Activated naive CD8-positive, alpha-beta T cell treated with anti-CD3 and anti-CD28 coated beads for 36 hours (primary cell): ENCODE data around the gene SLC24A1. TPM values are rescaled to one million over a fixed set of nuclear protein-coding genes. Genes with fewer than 3 reads are reported as not detected.
"Not testable (repeated sequence)": the region's sequence is repeated elsewhere in the genome, so short reads cannot be mapped to it uniquely, and the experiment has no call there.

ENCODE experiments used
- DNase-seq: peaks from one replicate; pipeline ENCODE4 v3.0.0; 2021
- H3K27ac Mint-ChIP-seq: one replicate; pipeline ENCODE4 v1.8.0; 2022; ENCODE audit warnings: mild to moderate bottlenecking, moderate library complexity, mixed read lengths
- H3K27me3 Mint-ChIP-seq: one replicate; pipeline ENCODE4 v1.8.0; 2022; ENCODE audit warnings: mild to moderate bottlenecking, mixed read lengths
- H3K36me3 Mint-ChIP-seq: one replicate; pipeline ENCODE4 v1.8.0; 2021; ENCODE audit warnings: mild to moderate bottlenecking, mixed read lengths
- H3K4me1 Mint-ChIP-seq: one replicate; pipeline ENCODE4 v1.8.0; 2021; ENCODE audit warnings: mixed read lengths
- H3K4me3 Mint-ChIP-seq: one replicate; pipeline ENCODE4 v1.8.0; 2022; ENCODE audit warnings: mild to moderate bottlenecking, moderate library complexity, mixed read lengths
- H3K9me3 Mint-ChIP-seq: one replicate; pipeline ENCODE4 v1.8.0; 2022; ENCODE audit warnings: mixed read lengths
- total RNA-seq, 2 experiments: library from RNA; stranded (reverse); gene quantifications; one replicate each; pipeline ENCODE4 v1.2.3, GENCODE V29; 2021

Gene SLC24A1
- total RNA-seq, 2 experiments from 2014 or later: 6.6 to 7.6 TPM

DNA sequence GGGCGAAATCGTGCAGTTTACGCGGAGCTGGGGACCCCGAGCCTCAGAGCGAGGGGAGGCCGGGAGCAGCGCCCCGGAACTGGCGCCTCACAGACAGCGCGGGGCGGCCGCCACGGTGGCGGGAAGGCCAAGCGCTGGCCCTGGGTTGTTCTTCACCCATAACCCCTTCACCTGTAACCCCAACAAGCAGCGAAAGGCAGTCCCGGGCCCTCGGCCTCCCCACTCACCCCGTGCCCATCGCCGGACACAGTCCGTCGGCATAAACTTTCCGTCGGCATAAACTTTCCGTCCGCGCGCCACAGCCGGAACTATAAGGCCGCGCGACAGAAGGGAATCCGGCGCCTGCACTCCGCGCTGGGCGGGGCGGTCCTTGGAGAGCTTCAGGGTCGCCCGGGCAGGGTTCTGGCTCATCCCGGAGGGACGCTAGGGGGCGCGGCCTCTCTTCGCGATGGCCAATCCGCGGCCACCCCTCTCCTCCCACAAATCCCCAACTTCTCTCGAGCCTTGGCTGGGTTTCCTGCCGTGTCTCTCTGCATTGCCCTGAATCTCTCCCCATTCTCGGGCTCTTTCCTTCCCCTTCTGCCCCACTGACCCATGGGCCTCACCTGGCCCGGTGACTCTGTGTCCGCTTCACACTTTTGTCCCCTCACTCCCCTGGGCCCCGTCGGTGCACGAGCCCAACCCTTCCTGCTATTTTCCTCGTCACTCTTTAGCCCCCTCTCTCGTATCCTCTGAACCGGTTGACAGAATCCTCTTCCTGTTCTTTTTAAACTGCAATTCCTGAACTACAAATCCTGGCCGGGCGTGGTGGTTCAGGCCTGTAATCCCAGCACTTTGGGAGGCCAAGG lies 10.6 kb upstream of the SLC24A1 start, which contains the start of gene INTS14:
INTS14 (minus strand) TSS at position 261 of the 848 bp plus-strand sequence. CDS start 3,751 bp downstream, outside the sequence.
- H3K36me3 Mint-ChIP-seq: peaks cover 4% of the 10 kb centered on the region
- peak within 1 kb of the TSS; percentile 94 for H3K4me3 Mint-ChIP-seq
- H3K27me3 Mint-ChIP-seq: no peaks in the 10 kb centered on the region
- no peaks in the 10 kb centered on the region for H3K9me3 Mint-ChIP-seq
- H3K4me1 Mint-ChIP-seq: peaks cover 29% of the 10 kb centered on the region
- DNase-seq: peak; percentile 97
- H3K27ac Mint-ChIP-seq: peak within 1 kb of the TSS; percentile 93

DNA sequence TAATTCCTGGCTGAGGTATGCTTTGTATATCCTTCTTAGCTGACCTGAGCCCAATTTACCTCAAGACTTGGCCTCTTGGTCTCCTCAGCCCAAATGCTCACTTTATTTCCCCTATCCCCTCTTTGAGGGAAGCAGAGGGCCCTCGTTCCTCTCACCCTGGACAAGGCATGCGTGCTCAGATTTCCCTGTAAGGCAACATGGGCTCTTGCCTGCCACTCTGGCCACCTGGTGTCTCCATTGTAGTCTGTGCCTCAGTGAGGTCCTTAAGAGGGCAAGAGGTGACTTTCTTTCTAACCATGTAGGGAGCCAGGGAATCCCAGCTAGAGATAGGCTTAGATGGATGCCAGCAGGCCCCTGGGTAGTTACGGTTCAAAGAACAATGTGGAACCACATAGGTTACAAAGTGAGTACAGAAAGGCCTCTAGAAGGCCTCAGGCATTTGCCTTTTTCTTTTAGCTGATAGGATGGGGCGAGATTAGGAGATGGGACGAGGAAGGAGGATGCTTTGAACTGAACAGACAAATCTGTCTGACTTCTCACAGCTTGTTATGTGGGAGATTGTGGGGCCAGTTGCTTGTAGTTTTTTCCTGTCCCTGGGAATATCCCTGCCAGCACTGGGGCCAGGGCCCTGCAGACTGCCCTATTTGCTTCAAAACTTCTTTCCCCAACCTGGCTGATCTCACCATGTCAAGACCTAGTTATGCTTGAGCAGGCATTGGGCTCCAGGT lies 9.7 kb upstream of the SLC24A1 start:
- peak overlapping the region; percentile 94 for H3K4me3 Mint-ChIP-seq
- H3K27me3 Mint-ChIP-seq: no peaks in the 10 kb centered on the region
- peaks cover 2% of the 10 kb centered on the region for H3K36me3 Mint-ChIP-seq
- H3K4me1 Mint-ChIP-seq: peaks cover 26% of the 10 kb centered on the region
- H3K27ac Mint-ChIP-seq: peak overlapping the region; percentile 93
- DNase-seq: no peak
- no peaks in the 10 kb centered on the region for H3K9me3 Mint-ChIP-seq

DNA sequence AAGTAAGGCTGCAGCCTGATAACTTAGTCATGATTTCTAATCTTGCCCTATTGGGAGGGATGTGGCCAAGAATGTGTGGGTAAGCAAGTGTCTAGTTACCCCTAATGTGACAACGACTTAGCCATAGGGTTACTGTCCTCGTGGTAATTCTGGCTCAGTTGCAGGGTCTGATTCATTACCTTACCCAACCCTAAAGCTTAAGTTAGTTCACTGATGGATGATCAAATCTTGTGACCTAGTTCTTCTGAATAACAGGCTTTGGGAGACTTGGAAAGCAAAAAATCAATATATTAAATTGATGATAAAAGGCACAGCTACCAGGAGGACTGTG lies 9.2 kb upstream of the SLC24A1 start:
- peaks cover 2% of the 10 kb centered on the region for H3K36me3 Mint-ChIP-seq
- H3K4me3 Mint-ChIP-seq: no peak overlapping the region
- no peak for DNase-seq
- H3K27me3 Mint-ChIP-seq: no peaks in the 10 kb centered on the region
- H3K4me1 Mint-ChIP-seq: peaks cover 25% of the 10 kb centered on the region
- H3K9me3 Mint-ChIP-seq: no peaks in the 10 kb centered on the region
- H3K27ac Mint-ChIP-seq: peak overlapping the region; percentile 93

DNA sequence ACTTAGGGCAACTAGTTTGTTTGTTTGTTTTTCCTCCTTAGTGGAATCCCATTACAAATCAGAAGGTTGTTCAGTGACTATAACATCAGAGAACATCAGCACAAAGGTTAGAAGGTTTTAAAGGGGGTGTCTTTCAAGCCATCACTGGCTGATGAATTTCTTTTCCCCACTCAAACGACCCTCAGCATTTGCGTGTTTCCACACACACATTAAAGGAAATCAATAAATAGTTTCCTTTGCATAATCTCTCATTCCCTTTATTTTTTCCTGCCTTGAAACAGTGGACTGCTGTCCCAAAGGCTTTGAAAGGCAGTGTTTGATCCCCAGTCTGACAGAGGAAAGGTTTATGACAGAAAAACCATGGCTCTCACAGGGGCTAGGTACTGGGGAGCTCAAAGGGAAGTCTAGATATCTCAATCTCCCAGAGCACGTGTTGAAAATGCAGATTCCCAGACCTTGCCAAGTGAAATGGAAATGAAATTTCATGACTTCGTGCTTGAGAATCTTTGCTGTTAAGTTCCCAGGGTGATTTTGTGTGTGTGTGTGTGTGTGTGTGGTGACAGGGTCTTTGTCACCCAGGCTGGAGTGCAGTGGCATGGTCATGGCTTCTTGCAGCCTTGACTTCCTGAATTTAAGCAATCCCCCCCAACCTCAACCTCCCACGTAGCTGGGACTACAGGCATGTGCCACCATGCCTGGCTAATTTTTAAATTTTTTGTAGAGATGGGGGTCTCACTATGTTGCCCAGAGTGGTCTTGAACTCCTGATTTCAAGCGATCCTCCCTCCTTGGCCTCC lies 8.6 kb upstream of the SLC24A1 start:
- no peak for DNase-seq
- Mint-ChIP-seq H3K4me1 (peaks cover 22% of the 10 kb centered on the region), H3K4me3 (no peak overlapping the region), H3K9me3 (no peaks in the 10 kb centered on the region), H3K27me3 (no peaks in the 10 kb centered on the region), H3K27ac (no peak overlapping the region), H3K36me3 (peaks cover 2% of the 10 kb centered on the region)

DNA sequence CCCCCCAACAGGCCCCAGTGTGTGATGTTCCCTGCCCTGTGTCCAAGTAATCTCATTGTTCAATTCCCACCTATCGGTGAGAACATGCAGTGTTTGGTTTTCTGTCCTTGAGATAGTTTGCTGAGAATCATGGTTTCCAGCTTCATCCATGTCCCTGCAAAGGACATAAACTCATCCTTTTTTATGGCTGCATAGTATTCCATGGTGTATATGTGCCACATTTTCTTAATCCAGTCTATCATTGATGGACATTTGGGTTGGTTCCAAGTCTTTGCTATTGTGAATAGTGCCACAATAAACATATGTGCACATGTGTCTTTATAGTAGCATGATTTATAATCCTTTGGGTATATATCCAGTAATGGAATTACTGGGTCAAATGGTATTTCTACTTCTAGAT lies 5.9 kb upstream of the SLC24A1 start:
- not testable (repeated sequence) for H3K4me3 Mint-ChIP-seq, H3K27ac Mint-ChIP-seq, H3K27me3 Mint-ChIP-seq, H3K9me3 Mint-ChIP-seq, H3K36me3 Mint-ChIP-seq, DNase-seq
- peaks cover 14% of the 10 kb centered on the region for H3K4me1 Mint-ChIP-seq

DNA sequence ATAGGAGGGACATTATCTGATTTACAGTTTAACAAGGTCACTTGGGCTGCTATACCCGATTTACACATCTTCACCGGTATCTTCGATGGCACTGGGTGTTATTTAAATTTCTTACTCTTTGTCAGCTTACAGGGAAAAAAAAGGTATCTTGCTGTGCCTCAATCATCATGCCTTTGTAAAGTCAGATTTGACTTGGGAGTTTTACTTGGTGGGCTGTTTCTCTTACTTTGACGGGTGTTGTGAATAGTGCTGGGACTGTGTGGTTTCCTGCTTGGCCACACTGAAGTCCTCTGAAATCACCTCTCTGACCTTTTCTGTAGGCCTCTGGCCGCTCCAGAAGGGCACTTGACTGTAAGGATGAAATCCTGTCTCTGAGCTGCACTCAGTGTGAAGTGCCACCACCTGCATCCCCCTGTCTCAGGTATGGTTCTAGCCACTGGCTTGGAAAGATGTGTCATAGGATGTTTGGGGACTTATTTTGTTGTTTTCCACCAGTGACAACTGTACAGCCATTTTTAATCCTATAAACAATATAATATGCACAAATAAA lies 3.1 kb upstream of the SLC24A1 start:
- no peak overlapping the region for H3K4me3 Mint-ChIP-seq
- no peaks in the 10 kb centered on the region for H3K27me3 Mint-ChIP-seq
- no peak for DNase-seq
- peaks cover 4% of the 10 kb centered on the region for H3K4me1 Mint-ChIP-seq
- H3K36me3 Mint-ChIP-seq: no peaks in the 10 kb centered on the region
- no peak overlapping the region for H3K27ac Mint-ChIP-seq
- no peaks in the 10 kb centered on the region for H3K9me3 Mint-ChIP-seq

DNA sequence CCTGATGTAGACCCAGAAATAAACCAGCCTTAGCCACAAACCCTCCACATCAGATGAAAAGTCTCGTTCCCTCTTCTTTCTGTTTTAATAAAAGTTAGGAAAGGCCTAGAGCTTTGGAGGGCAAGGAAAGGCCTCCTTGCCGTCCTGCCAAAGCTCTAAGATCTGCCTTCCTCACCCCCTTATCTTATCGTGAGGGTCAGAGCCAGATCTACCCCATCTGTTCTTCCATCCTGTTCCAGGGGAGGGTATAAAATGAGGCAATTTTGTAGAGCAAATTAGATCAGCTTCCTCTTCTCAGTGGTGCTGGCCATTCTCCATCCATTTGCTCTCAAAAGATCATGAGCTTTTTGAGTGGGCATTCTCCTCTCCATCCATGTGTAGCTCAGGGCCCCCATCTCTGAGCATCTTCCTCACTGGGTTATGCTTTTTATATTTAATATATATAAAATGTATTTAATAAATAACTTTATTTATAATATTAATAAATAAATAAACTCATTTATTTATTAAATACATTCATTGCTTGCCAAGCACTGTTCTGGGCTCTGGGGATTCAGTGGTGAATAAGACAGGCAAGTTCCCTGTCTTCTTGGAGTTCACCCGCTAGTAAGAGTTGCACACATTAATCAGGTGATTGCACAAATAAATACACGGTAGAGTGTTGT lies 2.0 kb upstream of the SLC24A1 start:
- Mint-ChIP-seq H3K4me1 (peaks cover 4% of the 10 kb centered on the region), H3K9me3 (no peaks in the 10 kb centered on the region), H3K36me3 (no peaks in the 10 kb centered on the region), H3K27ac (no peak overlapping the region), H3K27me3 (no peaks in the 10 kb centered on the region), H3K4me3 (no peak overlapping the region)
- DNase-seq: no peak

DNA sequence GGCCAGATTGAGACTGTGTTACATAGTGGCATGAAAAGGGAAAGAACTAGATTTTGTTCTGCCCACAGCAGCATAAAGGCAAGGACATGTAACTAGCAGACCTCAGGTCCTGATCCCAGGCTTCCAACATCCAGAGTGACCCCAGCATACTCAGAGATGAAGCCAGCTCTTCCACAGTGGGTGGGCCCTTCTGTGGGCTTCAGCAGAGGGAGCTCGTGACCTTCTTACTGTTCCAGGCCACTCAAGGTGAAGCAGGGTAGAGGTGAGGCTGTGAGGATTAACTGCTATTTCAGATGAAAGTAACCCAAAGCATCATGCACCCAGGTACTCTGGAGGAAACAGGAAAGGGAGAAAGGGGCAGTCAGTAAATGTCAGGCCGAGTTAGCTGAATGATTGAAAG lies 905 bp upstream of the SLC24A1 start:
- no peak for DNase-seq
- Mint-ChIP-seq H3K9me3 (no peaks in the 10 kb centered on the region), H3K4me3 (no peak overlapping the region), H3K4me1 (peaks cover 4% of the 10 kb centered on the region), H3K27ac (no peak overlapping the region), H3K36me3 (peaks cover 5% of the 10 kb centered on the region), H3K27me3 (no peaks in the 10 kb centered on the region)

DNA sequence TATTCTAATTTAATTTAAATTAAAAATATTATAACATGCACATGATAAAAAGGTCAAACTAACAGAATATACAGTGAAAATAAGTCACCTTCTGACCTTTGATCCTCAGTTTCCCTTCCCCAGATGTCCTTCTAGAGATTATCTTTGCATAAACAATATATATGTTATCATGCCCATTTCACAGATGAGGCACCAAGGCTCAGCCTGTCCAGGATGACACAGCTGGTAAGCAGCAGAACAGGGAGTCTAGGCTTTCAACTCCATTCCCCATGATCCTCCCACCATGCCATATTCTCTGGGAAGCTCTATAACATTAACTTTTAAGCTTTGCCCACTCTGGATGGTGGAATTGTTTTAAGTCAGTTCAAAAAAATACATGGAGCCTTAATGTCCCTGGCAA lies 1.4 kb downstream of the SLC24A1 start:
- Mint-ChIP-seq H3K4me1 (peaks cover 4% of the 10 kb centered on the region), H3K4me3 (no peak overlapping the region), H3K27me3 (no peaks in the 10 kb centered on the region), H3K36me3 (peaks cover 5% of the 10 kb centered on the region), H3K9me3 (no peaks in the 10 kb centered on the region), H3K27ac (no peak overlapping the region)
- no peak for DNase-seq

DNA sequence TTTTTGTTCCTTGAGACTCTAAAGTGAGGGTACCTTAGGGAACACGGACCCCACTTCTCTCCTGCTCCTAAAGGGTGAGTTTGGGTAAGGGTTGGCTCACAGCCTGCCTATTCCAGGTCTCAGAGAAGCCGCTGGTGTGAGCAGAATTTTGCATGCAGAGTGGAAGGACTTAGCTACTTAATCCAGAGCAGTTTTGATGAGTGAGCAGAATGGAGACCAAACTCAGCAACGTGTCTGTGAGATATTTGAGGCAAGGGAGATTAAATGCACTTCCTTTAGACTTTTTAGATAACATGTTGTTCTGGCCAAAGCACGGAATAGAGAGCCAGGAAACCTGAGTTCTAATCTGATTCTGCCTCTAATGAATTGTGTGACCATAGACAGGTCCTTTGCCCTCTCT lies 5.1 kb downstream of the SLC24A1 start:
- H3K4me3 Mint-ChIP-seq: no peak overlapping the region
- peaks cover 5% of the 10 kb centered on the region for H3K36me3 Mint-ChIP-seq
- no peak overlapping the region for H3K27ac Mint-ChIP-seq
- no peaks in the 10 kb centered on the region for H3K9me3 Mint-ChIP-seq
- peaks cover 9% of the 10 kb centered on the region for H3K4me1 Mint-ChIP-seq
- DNase-seq: no peak
- H3K27me3 Mint-ChIP-seq: no peaks in the 10 kb centered on the region

DNA sequence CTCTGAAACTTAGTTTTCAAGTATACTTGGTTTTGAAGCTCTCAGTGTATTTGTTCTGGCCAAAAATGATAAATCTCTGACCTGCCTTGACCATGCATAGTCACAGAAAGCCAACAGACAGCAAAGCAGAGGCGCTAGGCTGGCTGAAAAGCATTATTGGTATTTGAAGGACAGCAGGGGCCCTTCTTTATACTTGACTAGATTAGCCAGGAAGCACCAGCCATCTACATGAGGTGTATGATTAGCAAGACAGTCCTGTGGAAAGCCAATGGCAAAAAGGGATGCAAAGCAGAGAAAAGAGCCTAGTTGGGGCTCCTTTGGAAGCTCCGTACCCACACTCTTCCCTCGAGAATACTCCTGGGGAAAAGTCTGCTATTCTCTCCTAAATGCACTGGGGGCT lies 7.8 kb downstream of the SLC24A1 start:
- Mint-ChIP-seq H3K36me3 (peaks cover 5% of the 10 kb centered on the region), H3K27me3 (no peaks in the 10 kb centered on the region), H3K27ac (no peak overlapping the region), H3K9me3 (no peaks in the 10 kb centered on the region), H3K4me1 (peaks cover 14% of the 10 kb centered on the region), H3K4me3 (no peak overlapping the region)
- DNase-seq: no peak

DNA sequence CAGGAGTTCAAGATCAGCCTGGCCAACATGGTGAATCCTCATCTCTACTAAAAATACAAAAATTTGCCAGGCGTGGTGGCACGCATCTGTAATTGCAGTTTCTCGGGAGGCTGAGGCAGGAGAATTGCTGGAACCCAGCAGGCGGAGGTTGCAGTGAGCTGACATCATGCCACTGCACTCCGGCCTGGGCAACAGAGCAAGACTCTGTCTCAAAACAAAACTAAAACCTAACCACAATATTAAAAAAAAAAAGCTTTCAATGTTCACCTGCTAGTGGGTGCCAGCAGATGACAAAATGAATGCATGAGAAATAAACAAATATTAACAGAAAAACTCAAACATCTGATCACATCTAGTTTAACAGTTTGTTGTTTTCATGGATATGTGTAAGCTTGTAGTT lies 9.0 kb downstream of the SLC24A1 start:
- no peak overlapping the region for H3K27ac Mint-ChIP-seq
- DNase-seq: no peak

DNA sequence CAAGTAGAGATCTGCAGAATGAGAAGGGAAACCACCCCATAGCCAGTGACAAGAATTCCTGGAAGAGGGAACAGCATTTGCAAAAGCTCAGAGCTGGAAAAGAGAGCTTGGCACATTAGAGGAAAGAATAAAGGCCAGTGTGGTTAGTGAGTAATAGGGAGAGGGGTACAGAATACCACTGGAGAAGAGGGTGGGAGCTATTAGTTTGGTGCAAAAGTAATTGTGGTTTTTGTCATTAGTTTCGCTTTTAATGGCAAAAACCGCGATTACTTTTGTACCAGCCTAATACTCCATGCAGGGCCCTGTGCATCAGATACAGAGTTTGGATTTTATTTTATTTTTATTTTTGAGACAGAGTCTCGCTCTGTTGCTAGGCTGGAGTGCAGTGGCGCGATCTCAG lies 9.8 kb downstream of the SLC24A1 start:
- H3K4me3 Mint-ChIP-seq: no peak overlapping the region
- H3K36me3 Mint-ChIP-seq: no peaks in the 10 kb centered on the region
- H3K9me3 Mint-ChIP-seq: no peaks in the 10 kb centered on the region
- H3K27me3 Mint-ChIP-seq: no peaks in the 10 kb centered on the region
- H3K4me1 Mint-ChIP-seq: peaks cover 14% of the 10 kb centered on the region
- H3K27ac Mint-ChIP-seq: no peak overlapping the region
- DNase-seq: no peak

More for the DNA sequence above, 9.0 kb downstream of the SLC24A1 start:
- peaks cover 14% of the 10 kb centered on the region for H3K4me1 Mint-ChIP-seq
- no peaks in the 10 kb centered on the region for H3K9me3 Mint-ChIP-seq
- H3K36me3 Mint-ChIP-seq: no peaks in the 10 kb centered on the region
- H3K27me3 Mint-ChIP-seq: no peaks in the 10 kb centered on the region
- no peak overlapping the region for H3K4me3 Mint-ChIP-seq

DNA sequence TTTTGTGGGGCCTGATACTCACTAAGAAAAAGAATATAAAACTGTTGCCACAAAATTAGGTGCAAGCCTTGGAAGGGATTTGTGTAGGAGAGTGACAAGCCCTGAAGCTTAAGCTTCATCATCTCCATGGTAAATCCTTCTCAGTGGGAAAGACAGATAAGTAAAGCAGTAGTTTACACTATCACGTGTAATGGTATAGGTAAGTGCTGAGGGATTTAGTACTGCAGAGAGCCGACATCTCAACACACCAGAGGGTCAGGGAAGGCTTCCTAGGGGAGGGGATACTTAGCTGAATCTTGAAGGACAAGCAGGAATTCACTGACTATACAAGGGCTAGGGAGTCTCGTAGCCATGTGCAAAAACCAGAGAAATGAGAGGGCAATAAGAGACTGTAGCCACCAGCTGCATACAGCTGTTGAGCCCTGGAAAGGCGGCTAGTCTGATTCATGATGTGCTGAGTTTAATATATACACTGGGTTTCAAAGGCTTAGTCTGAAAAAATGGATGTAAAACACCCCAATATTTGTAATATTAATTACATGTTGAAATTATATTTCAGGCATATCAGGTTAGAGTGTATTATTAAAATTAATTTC lies 11.1 kb downstream of the SLC24A1 start:
- Mint-ChIP-seq H3K9me3 (no peaks in the 10 kb centered on the region), H3K27ac (no peak overlapping the region)

More for the DNA sequence above, 11.1 kb downstream of the SLC24A1 start:
- no peak for DNase-seq
- Mint-ChIP-seq H3K36me3 (no peaks in the 10 kb centered on the region), H3K27me3 (no peaks in the 10 kb centered on the region), H3K4me3 (no peak overlapping the region), H3K4me1 (peaks cover 14% of the 10 kb centered on the region)
